Stimulated activated CD8-positive, alpha-beta memory T cell treated with anti-CD3 and anti-CD28 coated beads, Interleukin-4, amount 100 ng/mL, for 48 hours (primary cell): ENCODE data around the gene PPP2R2D.
"Not testable (repeated sequence)": the region's sequence is repeated elsewhere in the genome, so short reads cannot be mapped to it uniquely, and the experiment has no call there.

ENCODE experiments used
- DNase-seq: peaks from one replicate; pipeline ENCODE4 v3.0.0-alpha.2; 2020

PPP2R2D gene

DNA sequence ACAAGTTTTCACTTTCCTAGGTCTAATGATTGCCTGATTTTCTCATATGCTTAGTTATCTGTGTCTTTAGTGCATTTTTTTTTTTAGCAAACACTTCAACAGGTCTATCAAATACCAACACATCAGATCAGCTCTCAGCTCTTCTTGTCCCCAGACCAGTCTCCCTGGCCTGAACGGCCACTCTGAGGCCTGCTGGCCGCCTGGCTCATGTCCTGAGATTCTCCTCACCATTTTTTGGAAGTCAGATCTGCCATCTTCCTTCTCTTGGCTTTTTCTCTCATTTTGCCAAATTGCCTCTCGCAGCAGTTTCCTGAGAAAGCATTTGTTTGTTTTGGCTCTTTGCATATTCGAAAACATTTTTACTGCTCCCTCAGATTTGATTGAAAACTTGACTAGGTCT is 29.3 kb downstream of the PPP2R2D start:
- DNase-seq: no peak

DNA sequence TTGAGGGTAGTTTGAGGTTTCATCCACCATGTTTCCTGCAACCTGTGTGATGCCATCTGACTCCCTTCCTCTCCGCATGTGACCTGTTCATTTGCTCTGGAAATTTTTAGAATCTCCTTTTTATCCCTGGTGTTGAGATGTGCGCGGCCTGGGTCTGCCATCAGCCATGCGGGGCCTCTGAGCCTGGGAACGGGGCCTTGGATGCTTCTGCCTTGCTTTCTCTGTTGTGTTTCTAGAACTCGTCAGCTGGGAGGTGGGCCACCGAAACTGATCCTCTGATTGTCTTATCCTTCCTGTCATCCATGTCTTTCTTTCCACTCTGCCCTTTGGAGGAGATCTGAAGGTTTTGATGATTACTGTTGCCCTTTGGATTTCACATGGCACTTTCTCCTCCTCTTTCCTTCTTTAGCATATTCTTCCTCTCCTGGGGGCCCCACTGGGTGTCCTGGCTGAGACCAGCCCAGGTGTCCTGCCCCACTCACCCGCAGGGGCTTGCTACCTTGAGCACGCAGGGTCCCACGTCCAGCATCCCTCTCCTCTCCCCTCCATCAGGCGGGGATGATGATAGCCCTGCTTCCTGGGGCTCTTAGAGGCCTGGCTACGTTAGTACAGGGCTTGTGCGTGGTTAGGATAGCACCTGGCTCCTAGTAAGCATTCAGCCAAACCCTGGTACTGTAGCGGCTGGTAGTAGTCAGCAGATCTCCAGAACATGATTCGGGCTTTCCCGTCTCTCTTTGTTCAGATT is 29.9 kb downstream of the PPP2R2D start:
- DNase-seq: no peak

DNA sequence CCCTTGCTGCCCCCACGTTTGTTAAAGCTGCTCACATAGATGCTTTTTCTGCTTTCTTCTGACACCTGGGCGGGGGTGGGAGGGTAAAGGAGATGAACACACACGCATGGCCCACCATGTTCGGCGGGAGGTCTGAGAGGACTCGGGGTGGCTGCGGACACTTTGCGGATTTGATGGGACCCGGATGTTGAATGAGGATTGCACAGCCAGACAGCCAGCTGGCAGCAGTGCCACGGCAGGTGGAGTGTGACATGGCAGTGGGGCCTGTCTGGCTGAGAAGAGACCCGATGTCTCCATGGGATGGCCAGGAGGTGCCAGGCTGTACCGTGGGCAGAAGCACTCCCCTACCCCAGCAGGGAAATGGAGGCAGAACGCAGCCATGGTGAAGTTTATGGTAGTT is 31.2 kb downstream of the PPP2R2D start:
- no peak for DNase-seq

DNA sequence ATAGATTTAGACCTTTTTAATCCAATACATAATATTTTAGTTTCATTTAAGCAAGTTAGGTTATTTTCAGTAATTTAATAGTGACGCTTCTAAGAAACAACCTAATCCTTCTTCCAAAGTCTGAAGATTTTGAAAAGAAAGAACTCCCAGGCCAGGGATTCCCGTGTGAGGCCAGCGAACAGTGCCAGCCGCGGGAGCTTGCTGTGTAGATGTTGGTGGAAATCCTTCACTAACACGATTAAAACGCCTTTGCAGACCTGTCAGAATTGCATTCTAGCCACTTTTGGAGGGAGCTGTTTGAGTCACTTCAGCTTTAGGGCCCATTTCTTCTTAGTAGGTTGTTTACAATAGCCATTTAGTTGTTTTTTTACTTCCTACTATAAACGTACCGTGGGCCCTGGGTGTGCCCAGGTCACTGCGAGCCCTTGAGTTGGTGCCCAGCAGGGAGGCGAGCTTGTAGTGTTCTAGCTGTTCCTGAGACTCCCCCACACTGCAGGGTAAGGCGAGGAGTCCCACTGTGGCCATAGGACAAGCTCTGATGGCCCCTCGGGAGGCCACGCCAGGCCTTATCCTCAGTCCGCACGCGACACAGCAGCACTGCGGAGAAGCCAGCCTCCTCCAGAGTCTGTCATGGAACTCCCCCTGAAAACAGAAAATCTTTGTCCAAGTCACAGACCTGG is 32.3 kb downstream of the PPP2R2D start:
- DNase-seq: no peak

DNA sequence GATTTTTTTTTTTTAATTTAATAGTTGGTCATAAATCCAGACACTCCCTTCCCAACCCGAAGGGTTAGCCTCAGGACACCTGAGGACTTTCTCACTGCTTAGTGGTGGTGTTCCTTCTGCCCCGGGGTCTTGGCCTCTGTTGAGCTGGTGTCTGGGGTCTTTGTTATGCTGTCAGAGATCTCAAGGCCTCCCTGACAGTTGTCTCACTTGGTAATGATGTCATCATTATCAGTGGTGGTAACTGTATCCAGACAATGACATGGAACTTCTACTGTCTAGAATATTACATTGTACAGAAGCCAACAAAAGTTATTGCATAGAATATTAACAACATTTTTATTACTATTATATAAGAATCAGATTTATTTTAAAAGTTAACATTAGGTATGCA is 32.9 kb downstream of the PPP2R2D start:
- DNase-seq: no peak

DNA sequence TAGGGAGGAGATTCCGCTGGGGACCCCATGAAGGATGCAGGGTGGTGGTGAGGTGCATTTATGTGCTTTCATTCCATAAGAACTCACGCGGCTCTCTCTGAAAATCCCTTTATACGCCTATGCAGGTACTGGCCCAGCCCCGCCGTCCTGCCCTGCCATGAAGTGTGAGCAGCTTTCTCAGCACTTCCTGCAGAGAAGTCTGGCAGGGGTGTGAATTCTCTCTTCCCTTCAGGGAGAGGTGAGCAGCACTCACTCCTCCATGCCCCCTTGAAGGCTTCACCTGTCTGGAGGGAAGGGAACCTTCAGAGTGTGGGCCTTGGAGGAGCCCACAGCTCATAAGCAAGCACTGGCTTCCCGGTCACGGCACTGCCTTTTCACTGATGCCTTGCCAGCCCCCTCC is 34.0 kb downstream of the PPP2R2D start:
- no peak for DNase-seq

DNA sequence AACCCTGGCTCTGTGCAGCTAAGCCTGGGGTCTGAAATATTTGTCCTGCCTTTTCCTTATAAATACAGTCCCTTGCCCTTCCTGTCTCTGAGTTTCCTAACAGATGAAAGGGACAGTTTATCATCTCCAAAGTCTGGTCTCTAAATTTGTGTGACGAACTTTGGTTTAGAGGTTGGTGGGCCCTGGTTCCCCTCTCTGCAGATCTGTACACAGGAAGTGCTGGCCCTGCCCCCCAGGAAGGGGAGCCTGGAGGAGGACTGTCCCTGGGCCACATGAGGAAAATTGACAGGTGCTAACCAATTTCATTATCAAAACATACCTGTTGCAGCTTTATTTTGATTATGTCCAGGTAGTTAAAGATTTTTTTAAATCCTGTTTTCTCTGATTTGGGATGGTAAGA is 34.5 kb downstream of the PPP2R2D start:
- no peak for DNase-seq

DNA sequence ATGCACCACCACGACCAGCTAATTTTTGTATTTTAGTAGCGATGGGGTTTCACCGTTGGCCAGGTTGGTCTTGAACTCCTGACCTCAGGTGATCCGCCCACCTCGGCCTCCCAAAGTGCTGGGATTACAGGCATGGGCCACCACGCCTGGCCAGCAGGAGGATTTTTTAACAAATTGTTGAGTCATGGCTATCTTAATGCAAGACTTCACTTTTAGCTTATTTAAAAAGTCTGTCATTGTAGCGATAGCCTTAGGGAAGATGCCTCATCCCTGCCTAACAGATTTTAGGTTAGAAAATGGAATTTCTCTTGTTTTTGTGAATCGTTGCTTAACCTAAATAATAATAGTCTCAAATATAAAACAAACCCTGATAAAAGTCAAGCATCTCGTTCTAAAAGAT is 35.5 kb downstream of the PPP2R2D start:
- DNase-seq: no peak

DNA sequence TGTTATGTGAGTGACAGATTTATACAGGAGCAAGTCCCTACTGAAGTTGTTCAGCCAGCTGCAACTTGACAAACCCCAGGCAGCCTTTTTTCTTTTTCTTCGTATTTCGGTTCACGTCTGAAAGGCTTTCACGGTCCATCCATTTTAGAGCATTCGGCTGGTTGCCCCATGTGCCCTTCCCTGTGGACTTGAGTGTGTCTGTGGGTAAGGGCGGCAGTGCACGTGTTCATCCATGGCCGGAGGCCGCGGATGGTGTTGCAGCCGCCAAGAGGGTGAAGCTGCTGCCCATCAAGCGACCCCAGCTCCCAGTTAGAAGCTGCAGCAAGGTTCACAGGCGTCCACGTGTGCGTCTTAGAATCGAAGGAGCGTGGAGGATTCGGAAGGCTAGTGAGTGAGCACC is 35.9 kb downstream of the PPP2R2D start:
- no peak for DNase-seq

DNA sequence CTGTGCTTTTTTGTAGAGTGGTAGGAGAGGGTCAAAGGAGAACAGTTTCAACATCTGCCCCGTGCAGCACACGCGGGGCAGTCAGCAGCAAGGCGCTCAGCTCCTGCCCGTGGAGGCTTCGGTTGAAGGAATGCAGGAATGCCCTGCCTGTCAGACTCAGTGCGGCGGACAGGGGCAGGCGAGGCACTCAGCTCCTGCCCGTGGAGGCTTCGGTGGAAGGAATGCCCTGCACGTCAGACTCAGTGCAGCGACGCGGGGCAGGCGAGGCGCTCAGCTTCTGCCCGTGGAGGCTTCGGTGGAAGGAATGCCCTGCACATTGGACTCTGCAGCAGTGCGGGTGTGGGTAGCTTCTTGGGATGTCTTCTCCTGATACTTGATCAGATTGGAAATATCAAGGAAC is 37.0 kb downstream of the PPP2R2D start:
- DNase-seq: no peak

DNA sequence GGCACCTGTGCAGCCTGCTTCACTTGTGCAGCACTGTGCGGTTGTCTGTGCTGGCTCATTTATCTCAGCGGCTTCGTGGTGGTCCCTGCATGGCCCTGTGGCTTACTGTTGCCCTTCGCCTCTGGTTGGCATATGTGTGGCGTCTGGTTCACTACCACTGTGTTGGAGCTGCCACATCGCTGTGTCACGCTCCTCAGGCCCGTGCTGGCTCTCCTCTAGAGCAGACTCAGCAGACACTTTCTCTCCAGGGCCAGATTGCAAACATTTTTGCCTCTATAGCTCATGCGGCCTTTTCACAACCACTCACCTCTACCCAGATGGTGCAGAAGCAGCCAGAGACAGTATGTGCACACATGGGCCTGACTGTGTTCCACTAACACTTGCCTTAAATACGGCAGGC is 37.9 kb downstream of the PPP2R2D start:
- DNase-seq: no peak

DNA sequence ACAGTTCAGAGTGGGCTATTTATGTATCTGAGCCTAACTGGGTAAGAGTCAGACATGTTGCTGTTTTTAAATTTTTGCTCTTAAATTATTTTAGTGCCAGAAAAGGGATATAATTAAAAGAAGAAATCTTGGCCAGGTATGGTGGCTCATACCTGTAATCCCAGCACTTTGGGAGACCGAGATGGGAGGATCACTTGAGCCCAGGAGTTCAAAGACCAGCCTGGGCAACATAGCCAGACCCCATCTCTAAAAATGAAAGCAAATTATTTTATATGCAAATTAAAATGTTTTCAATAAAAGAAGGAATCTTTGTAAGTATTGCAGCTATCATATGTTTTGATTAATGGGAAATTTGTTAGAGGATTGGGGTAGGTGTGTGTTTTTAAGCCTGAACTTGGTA is 41.6 kb downstream of the PPP2R2D start:
- no peak for DNase-seq

DNA sequence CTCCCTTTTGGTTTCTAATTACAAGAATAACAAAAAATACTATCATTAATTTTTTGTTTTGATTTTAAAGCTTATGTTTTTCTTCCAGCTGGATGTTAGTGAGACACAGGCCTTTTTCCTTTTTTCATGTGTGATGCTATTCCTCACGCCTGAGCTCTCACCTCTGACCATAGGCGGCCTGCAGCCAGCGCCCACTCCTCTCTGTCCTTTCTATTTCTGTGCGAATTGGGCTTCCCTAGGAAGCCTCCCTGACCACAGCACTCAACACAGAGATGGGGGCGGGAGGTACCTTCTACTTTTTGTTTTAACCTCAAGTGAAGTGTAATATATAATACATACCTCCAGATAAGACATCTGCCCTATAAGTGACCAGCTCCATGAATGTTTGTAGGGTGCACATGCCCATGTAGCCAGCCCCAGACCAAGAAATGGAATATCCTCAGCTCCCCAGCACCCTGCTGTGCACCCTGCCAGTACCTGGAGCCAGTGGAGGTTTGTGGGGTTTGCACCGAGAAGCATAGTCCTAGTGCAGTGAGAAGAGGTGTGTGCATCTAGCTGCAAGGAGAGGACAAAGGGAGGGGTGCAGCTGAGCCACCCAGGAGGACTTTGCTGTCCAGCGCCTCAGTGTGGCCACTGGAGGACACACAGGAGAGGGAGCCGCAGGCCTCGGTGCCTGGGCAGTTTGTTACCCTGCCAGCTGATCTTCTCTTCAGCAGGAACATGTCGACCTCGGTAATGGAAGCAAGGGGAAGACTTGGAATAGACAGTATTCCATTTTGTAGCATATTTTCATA is 42.4 kb downstream of the PPP2R2D start:
- peak; percentile 36 for DNase-seq

DNA sequence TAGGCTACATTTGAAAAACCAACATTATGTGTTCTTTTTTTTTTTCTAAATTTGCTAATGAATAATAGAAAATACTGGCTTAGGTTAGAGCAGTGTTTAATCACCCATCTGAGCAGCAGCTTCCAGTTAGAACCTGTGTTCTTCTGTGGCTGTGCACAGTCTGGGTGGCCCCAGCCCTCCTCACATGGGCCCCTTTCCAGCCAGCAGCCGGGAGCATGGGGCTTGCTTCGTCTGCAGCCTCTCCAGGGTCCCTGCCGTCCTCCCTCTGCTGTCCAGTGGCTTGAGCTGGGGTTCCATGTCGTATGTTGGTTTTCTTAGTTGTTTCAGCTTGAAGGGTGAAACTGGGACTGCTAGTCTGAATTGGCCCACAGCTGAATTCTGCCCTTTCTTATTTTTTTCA is 43.6 kb downstream of the PPP2R2D start:
- DNase-seq: no peak

DNA sequence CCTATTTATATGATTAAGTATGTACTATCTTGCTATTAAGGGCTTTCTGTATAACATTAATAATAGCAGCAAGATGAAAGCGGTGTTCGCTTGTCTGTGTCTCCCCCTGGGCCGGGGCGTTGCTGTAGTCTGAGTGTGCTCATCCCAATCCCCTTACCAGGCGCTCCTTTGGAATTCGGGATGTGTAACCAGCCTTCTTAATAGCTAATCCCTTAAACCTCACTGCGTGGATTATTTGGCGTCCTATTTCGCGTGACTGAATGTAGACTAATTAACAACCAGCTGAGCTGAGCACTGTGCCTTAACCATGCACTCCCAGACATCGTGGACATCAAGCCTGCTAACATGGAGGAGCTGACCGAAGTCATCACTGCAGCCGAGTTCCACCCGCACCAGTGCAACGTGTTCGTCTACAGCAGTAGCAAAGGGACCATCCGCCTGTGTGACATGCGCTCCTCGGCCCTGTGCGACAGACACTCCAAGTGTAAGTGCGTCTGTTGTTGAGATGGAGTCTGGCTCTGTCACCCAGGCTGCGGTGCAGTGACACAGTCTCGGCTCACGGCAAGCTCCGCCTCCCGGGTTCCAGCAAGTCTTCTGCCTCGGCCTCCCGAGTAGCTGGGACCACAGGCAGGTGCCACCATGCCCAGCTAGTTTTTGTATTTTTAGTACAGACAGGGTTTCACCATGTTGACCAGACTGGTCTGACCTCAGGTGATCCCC is 44.3 kb downstream of the PPP2R2D start:
- no peak for DNase-seq

DNA sequence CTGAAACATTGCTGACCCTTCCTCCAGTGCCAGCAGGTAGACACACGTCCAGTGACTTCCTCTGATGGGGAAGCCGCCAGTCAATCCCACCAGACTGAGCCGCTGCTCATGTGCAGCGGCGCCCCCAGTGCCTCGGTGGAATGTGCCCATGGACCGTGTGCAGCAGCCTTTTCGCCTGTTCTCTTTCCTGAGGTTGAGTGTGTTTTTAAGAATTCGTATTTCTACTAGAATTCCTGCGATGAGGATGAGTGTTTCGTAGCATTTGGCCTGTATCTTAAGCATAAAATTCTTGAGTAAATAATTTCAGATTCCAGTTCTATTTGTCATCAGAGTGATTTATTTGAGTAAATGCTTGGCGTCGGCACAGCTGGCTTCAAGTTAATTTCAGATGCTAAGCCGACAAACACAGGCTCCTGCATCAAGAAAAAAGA is 45.5 kb downstream of the PPP2R2D start:
- no peak for DNase-seq

DNA sequence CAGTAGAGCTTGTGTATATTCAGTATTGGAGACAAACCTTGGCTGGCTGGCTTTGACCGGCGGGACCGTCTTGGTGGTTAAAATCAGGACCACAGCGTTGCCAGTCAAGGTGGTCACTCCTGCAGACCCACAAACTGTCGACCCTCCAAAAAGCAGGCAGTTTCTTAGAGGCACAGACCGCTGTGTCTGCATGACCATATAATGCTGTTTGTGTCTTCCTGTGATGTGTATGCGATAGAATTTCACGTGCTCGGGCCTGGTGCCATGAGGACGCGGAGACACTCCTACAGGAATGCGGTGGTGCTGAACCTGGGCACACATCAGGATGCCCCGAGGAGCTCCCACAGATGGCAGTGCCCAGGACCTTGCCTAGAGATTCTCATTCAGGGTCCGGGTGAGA is 46.1 kb downstream of the PPP2R2D start:
- DNase-seq: no peak

DNA sequence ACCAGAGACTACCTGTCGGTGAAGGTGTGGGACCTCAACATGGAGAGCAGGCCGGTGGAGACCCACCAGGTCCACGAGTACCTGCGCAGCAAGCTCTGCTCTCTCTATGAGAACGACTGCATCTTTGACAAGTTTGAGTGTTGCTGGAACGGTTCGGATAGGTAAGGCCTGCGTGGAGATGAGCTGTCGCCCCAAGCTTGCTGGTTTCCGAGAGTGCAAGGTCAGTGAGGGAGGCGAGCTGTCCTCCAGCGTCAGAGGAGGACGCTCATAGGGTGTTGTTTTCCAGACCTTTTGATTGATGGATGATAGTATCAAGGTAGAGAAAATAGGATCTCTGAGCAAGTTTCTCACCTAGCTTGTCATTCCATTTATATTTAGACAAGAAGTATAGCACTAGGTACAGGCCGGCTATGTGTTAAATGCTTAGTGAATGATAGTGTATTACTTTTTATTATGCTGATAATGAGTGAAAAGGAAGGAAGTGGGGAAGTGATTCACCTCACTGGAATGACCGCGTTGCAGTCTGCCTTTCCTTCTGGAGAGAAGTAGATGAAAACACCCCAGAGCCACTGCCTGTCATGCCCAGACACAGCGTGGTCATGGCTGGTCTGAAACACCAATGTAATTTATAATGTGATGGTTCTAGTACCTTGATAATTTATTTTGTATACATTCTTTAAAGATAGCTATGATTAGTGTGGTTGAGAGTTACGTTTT is 47.0 kb downstream of the PPP2R2D start:
- DNase-seq: no peak

DNA sequence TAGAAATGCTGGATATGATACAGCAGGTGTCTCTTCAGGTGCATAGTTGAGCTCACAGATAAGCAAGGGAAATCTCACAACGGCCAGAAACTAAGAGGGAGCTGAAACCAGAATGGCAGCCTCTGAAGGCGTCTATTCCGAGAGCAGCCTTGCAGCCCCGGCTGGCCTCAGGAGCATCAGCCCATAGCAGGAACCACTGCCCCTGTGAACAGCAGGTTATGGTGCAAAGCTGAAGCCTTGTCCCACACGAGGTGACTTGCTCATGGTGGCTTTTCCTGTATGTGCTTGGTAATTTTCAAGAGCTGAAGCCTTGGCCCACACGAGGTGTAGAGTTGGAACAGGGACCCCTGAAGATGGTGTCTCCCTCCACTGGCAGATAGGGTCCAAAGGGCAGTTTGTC is 47.7 kb downstream of the PPP2R2D start:
- no peak for DNase-seq

DNA sequence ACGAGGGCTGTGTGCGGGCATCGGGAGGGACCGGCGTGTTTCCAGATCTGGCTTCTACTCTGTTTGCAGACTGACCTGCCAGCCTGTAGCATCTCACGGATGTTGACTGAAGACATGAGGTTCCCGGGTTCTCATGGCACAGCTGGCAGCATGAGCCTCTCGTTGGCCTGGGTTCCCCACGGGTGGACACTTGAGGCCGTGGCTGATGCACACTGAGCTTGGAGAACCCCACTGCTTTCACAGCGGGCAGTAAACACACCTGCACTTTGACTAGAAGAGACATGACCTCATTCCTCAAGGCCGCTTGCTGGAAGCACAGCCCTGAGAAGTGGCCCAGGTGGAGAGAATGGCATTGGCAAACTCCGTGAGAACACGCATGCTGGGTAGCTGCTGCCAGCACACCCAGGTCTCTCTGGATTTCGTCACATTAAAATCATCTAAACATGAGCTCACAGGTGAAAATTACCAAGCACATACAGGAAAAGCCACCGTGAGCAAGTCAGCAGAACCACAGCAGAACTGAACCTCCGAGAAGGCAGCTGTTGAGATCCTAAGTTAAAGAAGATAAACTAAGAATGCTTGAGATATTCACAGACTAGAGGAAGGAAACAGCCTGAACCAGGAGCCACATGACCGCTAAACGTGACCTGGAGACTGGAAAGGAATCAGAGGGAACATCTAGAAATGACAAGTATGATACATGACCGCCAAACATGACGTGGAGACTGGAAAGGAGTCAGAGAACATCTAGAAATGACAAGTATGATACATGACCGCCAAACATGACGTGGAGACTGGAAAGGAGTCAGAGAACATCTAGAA is 48.4 kb downstream of the PPP2R2D start:
- DNase-seq: no peak

DNA sequence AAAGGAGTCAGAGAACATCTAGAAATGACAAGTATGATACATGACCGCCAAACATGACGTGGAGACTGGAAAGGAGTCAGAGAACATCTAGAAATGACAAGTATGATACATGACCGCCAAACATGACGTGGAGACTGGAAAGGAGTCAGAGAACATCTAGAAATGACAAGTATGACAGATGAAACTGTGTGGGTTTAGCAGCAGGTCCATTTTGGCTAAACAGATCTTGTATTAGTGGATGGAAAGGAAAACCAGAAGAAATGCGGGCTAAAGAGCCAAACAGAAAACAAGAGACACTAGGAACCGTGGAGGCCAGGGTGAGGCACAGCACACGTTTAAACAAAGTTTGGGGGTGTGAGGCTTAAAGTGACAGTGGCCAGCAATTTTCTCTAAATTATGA is 49.1 kb downstream of the PPP2R2D start:
- DNase-seq: not testable (repeated sequence)
